Choroid plexus epithelial cell (primary cell): ENCODE results near the gene RRH.
"Not testable (repeated sequence)": the region's sequence is repeated elsewhere in the genome, so short reads cannot be mapped to it uniquely, and the experiment has no call there.

Experiments used
- DNase-seq: peaks from one replicate; pipeline ENCODE4 v3.0.0-alpha.2; 2010; ENCODE audit warnings: low read depth
- H3K4me3 ChIP-seq: 2 replicates; pipeline ENCODE4 v1.5.1; 2011; ENCODE audit warnings: low read depth, mild to moderate bottlenecking, control low read depth, low read length, moderate library complexity
- CTCF ChIP-seq: conservative IDR thresholded peaks from 2 replicates; pipeline ENCODE4 v1.5.1; 2011; ENCODE audit warnings: low read depth, mild to moderate bottlenecking, control low read depth, inconsistent platforms, low read length, moderate library complexity

The RRH gene

DNA sequence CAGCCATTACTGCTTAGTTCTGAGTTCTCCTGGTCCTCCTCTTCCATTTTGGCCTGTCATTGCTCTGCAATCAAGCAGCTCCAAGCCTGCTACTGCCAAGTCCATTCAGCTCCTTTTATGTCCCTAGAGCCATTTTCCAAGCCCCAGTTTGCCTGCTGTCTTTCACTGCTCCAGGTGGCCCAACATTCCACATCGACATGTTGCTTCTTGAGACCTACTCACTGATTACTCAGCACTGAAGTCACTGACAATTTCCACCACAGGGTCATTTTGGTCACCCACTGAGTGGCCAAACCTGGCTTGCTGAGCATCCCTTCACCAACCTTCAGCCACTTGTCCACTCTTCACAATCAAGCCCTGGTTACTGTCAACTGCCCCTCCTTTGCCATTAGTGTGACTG lies 47.3 kb downstream of the RRH start:
- no peak overlapping the region for H3K4me3 ChIP-seq
- TF ChIP-seq CTCF, result no peak
- DNase-seq, result no peak

GRCh38 chr4:109875553-109875952 lies 47.8 kb downstream of the RRH start:
- DNase-seq, H3K4me3 ChIP-seq: not testable (repeated sequence)

DNA sequence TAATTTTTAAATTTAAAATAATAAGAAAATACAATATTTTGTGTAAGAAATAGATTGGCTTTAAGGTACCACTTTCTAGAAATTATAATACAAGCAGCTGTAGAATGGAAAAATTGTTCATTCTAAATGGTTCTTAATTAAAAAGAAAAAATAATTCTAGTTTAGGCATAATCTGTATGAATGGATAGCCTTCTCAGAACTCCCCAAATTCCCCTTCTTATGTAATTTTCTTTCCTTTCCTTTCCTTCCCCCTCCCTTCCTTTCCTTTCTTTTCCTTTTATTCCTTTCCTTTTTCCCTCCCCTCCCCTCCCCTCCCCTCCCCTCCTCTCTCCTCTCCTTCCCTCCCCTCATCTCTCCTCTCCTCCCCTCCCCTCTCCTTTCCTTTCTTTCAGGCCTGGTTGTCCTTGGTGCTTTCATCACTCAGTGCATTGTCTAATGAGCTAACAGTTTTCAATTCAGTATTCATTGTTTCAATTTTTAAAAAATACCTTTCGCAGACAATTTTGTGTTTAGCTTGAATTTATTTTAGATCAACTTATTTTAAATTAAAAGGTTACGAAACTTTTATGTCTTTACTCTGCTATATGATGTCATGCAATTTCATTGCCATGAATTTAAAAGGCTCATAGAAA lies 49.0 kb downstream of the RRH start:
- TF ChIP-seq CTCF, result no peak
- no peak for DNase-seq

DNA sequence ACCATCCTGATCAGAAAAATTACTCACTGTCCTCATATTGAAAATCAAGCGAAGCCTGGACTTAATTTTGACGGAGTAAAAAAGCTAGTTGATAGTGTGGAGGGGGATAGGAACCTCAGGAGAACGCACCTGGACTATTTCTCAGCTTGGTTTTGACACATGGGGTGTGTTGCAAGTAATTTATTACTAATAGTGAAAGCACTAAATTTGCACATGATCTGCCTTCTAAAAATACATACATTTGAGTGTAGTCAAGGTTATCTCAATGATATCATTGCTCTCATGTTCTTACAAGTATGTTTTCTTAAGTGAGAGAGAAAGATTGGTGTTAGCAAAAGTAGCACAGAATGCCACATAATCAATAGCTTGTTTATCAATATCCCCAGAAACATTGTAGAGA lies 49.6 kb downstream of the RRH start:
- TF ChIP-seq CTCF, result no peak

More for the DNA sequence above, 49.0 kb downstream of the RRH start:
- H3K4me3 ChIP-seq, result no peak overlapping the region

GRCh38 chr4:109878355-109878754 lies 50.6 kb downstream of the RRH start:
- H3K4me3 ChIP-seq, result no peak overlapping the region
- no peak for TF ChIP-seq CTCF
- no peak for DNase-seq

More for the DNA sequence above, 49.6 kb downstream of the RRH start:
- H3K4me3 ChIP-seq, result no peak overlapping the region
- DNase-seq, result no peak

DNA sequence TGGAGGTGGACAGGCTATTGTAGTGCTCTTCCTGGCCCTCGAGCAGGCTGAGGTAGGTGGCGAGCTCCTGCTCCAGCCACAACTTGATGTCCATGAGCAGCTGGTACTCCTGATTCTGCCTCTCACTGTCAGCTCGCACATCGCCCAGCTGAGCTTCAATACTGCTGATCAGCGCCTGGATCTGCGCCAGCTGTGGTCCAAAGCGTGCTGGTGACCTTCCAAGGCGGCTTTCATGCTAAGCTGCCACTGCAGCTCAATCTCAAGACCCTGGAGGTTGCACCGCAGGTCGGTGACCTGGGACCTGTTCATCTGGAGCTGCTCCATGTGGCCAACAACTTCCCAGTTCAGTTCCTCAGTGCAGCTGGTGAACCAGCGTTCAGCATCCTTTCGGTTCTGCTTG lies 51.3 kb downstream of the RRH start:
- TF ChIP-seq CTCF, result no peak
- no peak overlapping the region for H3K4me3 ChIP-seq
- no peak for DNase-seq

GRCh38 chr4:109879636-109880314 lies 52.0 kb downstream of the RRH start:
- H3K4me3 ChIP-seq, result no peak overlapping the region
- DNase-seq, result no peak
- TF ChIP-seq CTCF, result no peak
